GM19324 (cell line): ENCODE results near the gene PSME1.

ENCODE experiments used
- ATAC-seq: cut with Tn5 transposase; IDR thresholded peaks from one replicate; pipeline ENCODE4 v1.9.1; 2021; ENCODE audit warnings: mild to moderate bottlenecking, moderate library complexity; ENCODE audit not compliant: unreplicated experiment, low FRiP score

The PSME1 gene

DNA sequence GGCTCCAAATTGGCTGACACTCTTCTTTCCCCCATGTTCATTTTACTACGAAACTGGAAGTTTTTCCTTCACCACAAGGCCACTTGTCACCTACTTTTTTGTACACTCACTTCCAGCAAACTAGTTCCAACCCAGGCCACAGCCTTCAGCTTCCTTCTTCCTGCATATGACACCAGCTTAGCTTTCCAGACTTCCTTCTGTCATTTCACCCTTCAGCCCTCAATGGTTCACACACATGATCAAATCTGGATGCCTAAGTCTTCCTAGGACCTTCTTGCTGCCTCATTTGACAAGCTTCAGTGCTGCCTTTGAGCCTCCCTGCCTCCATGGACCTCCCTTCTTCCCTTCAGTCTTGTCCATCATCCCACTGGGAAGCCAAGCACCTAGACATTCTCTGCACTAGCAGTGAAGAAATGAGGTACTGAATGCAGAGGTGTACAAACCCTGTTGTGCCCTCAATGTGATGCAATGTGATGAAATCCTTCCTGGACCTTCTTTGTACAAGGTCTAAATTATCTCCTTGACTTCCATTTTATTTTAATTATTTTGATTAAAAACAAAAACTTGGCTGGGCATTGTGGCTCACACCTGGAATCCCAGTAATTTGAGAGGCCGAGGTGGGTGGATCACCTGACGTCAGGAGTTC, 31.6 kb downstream of the PSME1 start:
- no peak for ATAC-seq

GRCh38 chr14:24171422-24172260, 35.6 kb downstream of the PSME1 start, which contains the start of gene REC8:
REC8 (plus strand) TSS chr14:24172080; CDS start chr14:24172553, 473 bp downstream.
- ATAC-seq: peak; percentile 83

DNA sequence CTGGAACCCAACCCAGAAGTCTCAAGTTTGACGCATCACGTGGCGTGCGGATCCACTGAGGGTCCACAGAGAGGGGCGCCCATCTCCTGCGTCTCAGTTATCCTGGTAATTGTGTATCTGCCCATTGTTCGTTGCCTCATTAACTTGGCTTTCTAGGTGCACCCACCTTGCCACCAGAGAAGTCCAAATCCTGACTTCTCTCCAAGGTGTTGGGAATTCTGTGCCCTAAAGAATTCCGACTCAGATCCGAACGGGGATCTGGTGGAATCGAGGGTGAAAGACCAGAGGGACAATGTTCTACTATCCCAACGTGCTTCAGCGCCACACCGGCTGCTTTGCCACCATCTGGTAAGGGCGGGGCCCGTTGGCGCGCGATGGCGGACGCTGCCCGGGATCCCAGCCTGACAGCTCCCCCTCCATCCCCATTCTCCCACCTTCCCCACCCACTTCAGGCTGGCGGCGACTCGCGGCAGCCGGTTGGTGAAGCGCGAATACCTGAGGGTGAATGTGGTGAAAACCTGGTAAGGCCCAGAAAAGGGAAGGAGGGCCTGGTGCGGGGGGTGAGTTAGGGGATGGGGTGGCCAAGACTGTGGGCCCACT, 36.4 kb downstream of the PSME1 start:
- ATAC-seq: no peak

DNA sequence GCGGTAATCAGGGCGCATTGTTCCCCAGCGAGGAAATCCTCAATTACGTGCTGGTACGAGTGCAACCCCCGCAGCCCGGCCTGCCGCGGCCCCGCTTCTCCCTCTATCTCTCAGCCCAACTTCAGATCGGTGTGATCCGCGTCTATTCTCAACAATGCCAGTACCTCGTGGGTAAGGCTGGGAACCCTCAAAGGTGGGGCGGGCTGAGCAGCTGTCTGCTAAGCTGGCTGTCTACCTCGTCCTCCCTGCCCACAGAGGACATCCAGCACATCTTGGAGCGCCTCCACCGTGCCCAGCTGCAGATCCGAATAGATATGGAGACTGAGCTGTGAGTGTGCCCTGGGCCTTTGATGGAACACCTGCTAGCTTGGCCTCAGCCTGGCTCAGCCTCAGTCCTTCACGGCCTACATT, 36.9 kb downstream of the PSME1 start:
- ATAC-seq: no peak

- no peak for ATAC-seq
These were observed 40.6 kb downstream of the PSME1 start for GRCh38 chr14:24176599-24176998.

DNA sequence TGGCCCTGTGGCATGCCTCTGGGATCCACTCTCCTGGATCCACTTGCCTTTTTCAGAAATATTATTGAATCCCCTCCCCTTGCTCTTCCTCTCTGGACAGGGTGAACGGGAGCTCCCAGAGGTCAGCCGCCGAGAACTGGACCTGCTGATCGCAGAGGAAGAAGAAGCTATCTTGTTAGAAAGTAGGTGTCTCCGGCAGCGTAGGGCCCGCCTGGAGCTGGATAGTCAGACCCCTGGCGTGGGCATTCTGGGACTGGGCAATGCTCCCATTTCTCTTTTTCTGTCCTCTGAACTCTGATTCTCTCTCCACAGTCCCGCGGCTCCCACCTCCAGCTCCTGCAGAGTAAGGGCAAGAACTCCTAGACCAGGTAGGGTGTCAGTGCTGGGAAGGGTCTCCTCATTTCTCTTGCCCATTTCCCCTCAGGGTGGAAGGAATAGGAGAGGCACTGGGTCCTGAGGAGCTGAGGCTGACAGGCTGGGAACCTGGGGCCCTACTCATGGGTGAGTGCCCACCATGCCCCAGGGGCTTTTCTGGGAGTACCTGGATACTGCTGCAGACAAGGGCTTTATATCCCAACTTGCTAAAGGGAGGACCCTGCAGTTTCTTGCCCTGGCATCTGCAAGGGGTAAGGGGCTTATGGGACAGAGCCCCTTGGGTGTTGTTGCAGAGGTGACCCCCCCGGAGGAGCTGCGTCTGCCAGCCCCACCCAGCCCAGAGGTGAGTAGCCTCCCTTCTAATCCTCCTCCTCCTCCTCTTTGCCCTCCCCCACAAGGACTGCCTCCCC, 41.2 kb downstream of the PSME1 start:
- no peak for ATAC-seq

DNA sequence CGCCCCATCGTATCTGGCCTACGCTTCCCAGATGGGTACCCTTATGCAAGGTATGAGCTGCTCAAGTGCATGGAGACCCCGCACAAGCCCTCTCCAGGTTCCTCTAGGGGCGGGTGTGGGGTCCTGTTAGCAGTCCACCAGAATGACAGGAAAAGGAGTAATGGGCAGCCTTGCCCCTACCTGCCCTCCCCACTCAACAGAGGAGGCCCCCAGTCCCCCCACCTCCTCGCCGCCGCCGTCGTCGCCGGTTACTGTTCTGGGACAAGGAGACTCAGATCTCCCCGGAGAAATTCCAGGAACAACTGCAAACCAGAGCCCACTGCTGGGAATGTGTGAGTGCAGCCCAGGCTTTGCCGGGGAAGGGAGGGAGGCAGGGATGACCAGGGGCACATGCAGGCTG, 41.9 kb downstream of the PSME1 start:
- ATAC-seq: no peak

GRCh38 chr14:24178399-24179178, 42.6 kb downstream of the PSME1 start:
- ATAC-seq: no peak

- no peak for ATAC-seq
These were observed 43.4 kb downstream of the PSME1 start for GRCh38 chr14:24179294-24179960.

GRCh38 chr14:24179961-24180796, 44.2 kb downstream of the PSME1 start:
- no peak for ATAC-seq

- no peak for ATAC-seq
These were observed 45.5 kb downstream of the PSME1 start for GRCh38 chr14:24181371-24182077.

DNA sequence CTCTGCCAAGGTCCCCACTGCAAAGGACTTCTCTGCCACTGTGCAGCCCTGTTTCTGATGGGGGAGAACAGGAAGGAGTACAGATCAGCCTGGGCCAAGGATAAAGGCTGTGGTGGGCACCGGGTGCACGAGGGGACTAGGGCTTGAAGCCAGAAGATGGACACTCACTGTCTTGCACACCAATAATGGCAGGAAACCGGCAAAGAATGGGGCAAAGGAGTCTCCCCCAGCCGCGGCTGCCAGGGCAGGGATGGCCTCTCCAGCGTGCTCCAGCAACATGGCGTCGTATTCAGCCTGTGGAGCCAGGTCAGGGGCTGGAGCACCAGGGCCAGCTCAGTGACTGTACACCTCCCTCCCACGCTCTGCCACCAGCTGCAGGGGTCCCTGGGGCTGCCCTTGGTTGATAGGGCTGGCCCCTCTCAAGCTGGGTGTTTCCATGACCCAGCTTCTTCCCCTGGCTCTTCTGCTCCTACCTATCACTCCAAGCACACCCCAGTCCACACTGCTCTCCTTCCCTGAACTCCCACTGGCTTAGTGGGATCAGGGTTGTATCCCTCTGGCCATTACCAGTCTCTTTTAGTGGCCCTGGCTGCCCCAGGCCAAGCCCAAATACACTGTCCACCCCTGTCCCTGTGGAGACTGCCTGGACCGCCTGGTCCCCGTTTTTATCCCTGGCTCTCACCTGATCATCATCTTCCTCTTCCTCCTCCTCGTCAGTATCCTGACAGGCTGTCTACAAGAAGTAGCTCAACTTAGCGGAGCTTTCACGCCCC, 46.3 kb downstream of the PSME1 start:
- ATAC-seq: no peak

- ATAC-seq: no peak
These were observed 47.1 kb downstream of the PSME1 start for GRCh38 chr14:24183014-24183481.

DNA sequence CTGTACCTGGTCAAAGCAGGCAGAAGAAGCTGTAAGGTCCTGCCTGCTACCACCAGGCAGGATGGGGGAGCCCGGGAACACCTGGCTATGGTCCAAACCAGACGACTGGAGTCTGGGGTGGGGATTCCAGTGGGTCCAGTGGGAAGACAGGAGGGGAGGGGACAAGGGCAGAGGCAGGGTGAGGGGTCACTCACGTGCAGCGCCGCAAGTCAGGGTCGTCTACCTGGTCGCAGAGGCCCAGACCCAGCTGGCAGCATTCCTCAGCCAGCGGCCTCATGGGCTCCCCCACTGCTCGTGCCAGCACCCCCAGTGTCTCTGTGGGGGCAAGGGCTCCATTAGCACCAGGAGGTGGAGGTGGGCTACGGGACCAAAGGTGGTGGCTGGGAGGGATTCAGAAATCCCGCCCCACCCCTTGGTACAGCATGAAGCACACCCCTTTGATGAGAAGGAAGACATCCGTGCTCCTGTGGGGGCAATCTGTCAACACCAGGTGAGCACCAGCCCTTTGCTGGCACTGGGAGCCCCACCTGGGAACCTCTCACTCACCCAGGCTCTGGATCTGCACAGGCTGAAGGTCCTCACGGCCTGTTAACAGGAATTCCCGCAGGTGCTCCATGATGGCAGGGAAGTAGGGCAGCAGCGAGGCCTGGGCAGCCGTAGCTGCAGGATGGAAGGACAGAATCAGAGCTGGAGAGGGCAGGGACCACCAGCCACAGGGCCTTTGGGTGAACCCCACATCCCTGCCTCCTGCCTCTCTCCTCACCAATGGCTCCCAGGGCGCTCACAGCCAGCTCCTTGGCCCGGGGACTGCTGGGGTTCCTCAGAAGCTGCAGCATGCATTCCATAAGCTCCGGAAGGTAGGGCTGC, 48.3 kb downstream of the PSME1 start:
- no peak for ATAC-seq

- no peak for ATAC-seq
These were observed 49.0 kb downstream of the PSME1 start for GRCh38 chr14:24185026-24185425.

DNA sequence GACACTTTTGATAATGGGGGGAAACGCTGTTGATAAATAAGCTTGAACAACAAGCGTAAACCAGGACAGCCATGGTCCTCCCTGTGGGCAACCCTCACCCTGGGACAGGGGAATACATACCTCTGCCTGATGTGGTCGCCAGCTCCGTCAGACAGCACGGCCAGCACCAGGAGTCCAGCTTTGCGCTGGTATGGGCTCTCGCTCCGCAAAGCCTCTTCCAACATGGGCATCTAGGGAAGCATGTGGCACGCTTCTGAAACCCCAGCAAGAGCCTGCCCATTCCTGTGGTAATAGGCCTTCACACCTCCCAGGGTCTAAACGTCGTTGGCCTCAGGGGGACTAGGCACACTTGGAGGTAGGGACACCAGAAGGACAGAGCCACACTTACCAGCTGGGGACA, 49.7 kb downstream of the PSME1 start:
- no peak for ATAC-seq
